HEK293 (cell line): ENCODE data around the gene SLMAP.

ENCODE experiments used
- CTCF ChIA-PET: fragments of 350-600 bp; formaldehyde crosslinking; extraction: SDS; loops from one replicate; lab custom pipeline; 2021; ENCODE audit warnings: antibody characterized with exemption; lab: Yijun Ruan, JAX
- POLR2A ChIA-PET: fragments of 300-600 bp; formaldehyde crosslinking; extraction: SDS; loops from one replicate; lab custom pipeline; 2020; ENCODE audit warnings: antibody characterized with exemption, inconsistent platforms; lab: Yijun Ruan, JAX
- H3K27ac ChIP-seq: fragments of 200-500 bp; sonication (Bioruptor generic); 2 replicates; pipeline ENCODE4 v1.5.1; 2014; ENCODE audit warnings: low read depth, low read length, control low read depth, inconsistent platforms; ENCODE audit errors: extremely low read depth
- H3K36me3 ChIP-seq, 2 experiments: fragments of 200-500 bp in 1 of 2; sonication (Bioruptor generic) in 1 of 2; 1 replicate in 1 of 2; 2 replicates in 1 of 2; pipeline ENCODE4 v1.5.1; 2014 to 2017; ENCODE audit warnings: inconsistent platforms in 2 of 2, low read length in 2 of 2; ENCODE audit not compliant: control insufficient read depth in 2 of 2, insufficient read depth in 1 of 2
- H3K4me1 ChIP-seq: fragments of 200-500 bp; sonication (Bioruptor generic); 2 replicates; pipeline ENCODE4 v1.5.1; 2014; ENCODE audit warnings: mild to moderate bottlenecking, low read length, inconsistent platforms; ENCODE audit not compliant: control insufficient read depth, insufficient read depth
- H3K4me3 ChIP-seq: 2 replicates; pipeline ENCODE4 v1.5.1; 2011; ENCODE audit warnings: low read depth, mild to moderate bottlenecking, control low read depth, low read length, moderate library complexity
- H3K9me3 ChIP-seq: fragments of 200-500 bp; sonication (Bioruptor generic); 2 replicates; pipeline ENCODE4 v1.5.1; 2014; ENCODE audit warnings: low read depth, low read length, inconsistent platforms; ENCODE audit not compliant: control insufficient read depth, insufficient read depth
- GLIS2 ChIP-seq: fragments of 450-650 bp; formaldehyde crosslinking; IDR thresholded peaks from 2 replicates; pipeline ENCODE4 v1.5.1; 2016; ENCODE audit warnings: missing biosample characterization, missing genetic modification characterization
- MYNN ChIP-seq: fragments of 450-650 bp; formaldehyde crosslinking; IDR thresholded peaks from 2 replicates; pipeline ENCODE4 v1.5.1; 2016; ENCODE audit warnings: missing biosample characterization, missing genetic modification characterization, borderline replicate concordance
- PRDM1 ChIP-seq: fragments of 450-650 bp; formaldehyde crosslinking; IDR thresholded peaks from 2 replicates; pipeline ENCODE4; 2016; ENCODE audit warnings: missing biosample characterization, missing genetic modification characterization
- ZFP37 ChIP-seq: fragments of 450-650 bp; formaldehyde crosslinking; IDR thresholded peaks from 2 replicates; pipeline ENCODE4 v1.5.1; 2016; ENCODE audit warnings: missing biosample characterization, missing genetic modification characterization
- ZNF175 ChIP-seq: fragments of 450-650 bp; formaldehyde crosslinking; IDR thresholded peaks from 2 replicates; pipeline ENCODE4 v1.5.1; 2016; ENCODE audit warnings: missing biosample characterization, missing genetic modification characterization
- ZNF239 ChIP-seq: fragments of 450-650 bp; formaldehyde crosslinking; IDR thresholded peaks from 2 replicates; pipeline ENCODE4 v1.5.1; 2016; ENCODE audit warnings: missing biosample characterization, missing genetic modification characterization
- ZNF341 ChIP-seq: fragments of 450-650 bp; formaldehyde crosslinking; IDR thresholded peaks from 2 replicates; pipeline ENCODE4; 2016; ENCODE audit warnings: low read depth, missing biosample characterization, missing genetic modification characterization
- ZNF654 ChIP-seq: fragments of 450-650 bp; formaldehyde crosslinking; IDR thresholded peaks from 2 replicates; pipeline ENCODE4 v1.5.1; 2016; ENCODE audit warnings: low read depth, missing biosample characterization, missing genetic modification characterization
- ZNF768 ChIP-seq: fragments of 450-650 bp; formaldehyde crosslinking; IDR thresholded peaks from 2 replicates; pipeline ENCODE4 v1.5.1; 2018; ENCODE audit warnings: missing biosample characterization, mild to moderate bottlenecking, missing genetic modification characterization
- ZSCAN30 ChIP-seq: fragments of 450-650 bp; IDR thresholded peaks from 2 replicates; pipeline ENCODE4 v1.5.1; 2018; ENCODE audit warnings: missing biosample characterization, mild to moderate bottlenecking, missing genetic modification characterization, moderate library complexity
- TF ChIP-seq, protein P1 (sequence below): fragments of 450-650 bp; formaldehyde crosslinking; conservative IDR thresholded peaks from 2 replicates; pipeline ENCODE4 v1.5.1; 2016; ENCODE audit warnings: low read depth, missing biosample characterization, missing genetic modification characterization
- TF ChIP-seq, protein P2 (sequence below): fragments of 450-650 bp; formaldehyde crosslinking; IDR thresholded peaks from 2 replicates; pipeline ENCODE4 v1.5.1; 2017; ENCODE audit warnings: missing biosample characterization, missing genetic modification characterization
- TF ChIP-seq, protein P3 (sequence below): fragments of 450-650 bp; formaldehyde crosslinking; IDR thresholded peaks from 2 replicates; pipeline ENCODE4 v1.5.1; 2016; ENCODE audit warnings: missing biosample characterization, missing genetic modification characterization
- TF ChIP-seq, protein P4 (sequence below): fragments of 450-650 bp; formaldehyde crosslinking; optimal IDR thresholded peaks from 2 replicates; pipeline ENCODE3; 2016; ENCODE audit warnings: missing biosample characterization, mild to moderate bottlenecking, missing genetic modification characterization
- TF ChIP-seq, protein P5 (sequence below): fragments of 450-650 bp; formaldehyde crosslinking; IDR thresholded peaks from 2 replicates; pipeline ENCODE4 v1.5.1; 2016; ENCODE audit warnings: missing biosample characterization, missing genetic modification characterization
- TF ChIP-seq, protein P6 (sequence below): fragments of 450-650 bp; formaldehyde crosslinking; IDR thresholded peaks from 2 replicates; pipeline ENCODE4 v1.5.1; 2016; ENCODE audit warnings: missing biosample characterization, missing genetic modification characterization

The SLMAP gene

DNA sequence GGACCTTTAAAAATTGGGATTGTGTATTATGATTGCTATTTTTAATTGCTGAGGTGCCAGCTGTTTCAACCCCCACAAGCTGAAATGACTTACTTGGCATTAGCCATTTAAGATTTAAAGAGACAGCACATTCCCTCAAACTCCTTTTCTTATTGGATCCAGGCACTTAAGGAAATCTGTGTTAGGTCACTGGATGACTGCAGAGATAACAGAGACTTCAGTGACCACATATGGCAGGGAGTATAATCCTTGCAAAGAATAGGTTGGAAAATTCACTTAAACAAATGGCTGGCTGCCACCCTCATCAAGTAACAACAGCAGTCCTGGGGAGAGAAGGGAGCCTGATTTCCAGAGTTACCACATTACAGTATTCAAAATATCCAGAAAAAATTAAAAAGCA lies 66.6 kb downstream of the SLMAP start (continued):
- no peak for TF ChIP-seq ZNF239
- TF ChIP-seq, protein P1, sequence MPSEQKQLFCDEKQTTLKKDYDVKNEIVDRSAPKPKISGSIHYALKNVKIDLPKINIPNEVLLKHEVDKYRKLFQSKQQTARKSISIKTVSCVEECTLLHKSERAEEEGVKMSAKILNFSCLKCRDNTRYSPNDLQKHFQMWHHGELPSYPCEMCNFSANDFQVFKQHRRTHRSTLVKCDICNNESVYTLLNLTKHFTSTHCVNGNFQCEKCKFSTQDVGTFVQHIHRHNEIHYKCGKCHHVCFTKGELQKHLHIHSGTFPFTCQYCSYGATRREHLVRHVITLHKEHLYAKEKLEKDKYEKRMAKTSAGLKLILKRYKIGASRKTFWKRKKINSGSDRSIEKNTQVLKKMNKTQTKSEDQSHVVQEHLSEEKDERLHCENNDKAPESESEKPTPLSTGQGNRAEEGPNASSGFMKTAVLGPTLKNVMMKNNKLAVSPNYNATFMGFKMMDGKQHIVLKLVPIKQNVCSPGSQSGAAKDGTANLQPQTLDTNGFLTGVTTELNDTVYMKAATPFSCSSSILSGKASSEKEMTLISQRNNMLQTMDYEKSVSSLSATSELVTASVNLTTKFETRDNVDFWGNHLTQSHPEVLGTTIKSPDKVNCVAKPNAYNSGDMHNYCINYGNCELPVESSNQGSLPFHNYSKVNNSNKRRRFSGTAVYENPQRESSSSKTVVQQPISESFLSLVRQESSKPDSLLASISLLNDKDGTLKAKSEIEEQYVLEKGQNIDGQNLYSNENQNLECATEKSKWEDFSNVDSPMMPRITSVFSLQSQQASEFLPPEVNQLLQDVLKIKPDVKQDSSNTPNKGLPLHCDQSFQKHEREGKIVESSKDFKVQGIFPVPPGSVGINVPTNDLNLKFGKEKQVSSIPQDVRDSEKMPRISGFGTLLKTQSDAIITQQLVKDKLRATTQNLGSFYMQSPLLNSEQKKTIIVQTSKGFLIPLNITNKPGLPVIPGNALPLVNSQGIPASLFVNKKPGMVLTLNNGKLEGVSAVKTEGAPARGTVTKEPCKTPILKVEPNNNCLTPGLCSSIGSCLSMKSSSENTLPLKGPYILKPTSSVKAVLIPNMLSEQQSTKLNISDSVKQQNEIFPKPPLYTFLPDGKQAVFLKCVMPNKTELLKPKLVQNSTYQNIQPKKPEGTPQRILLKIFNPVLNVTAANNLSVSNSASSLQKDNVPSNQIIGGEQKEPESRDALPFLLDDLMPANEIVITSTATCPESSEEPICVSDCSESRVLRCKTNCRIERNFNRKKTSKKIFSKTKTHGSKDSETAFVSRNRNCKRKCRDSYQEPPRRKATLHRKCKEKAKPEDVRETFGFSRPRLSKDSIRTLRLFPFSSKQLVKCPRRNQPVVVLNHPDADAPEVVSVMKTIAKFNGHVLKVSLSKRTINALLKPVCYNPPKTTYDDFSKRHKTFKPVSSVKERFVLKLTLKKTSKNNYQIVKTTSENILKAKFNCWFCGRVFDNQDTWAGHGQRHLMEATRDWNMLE = no peak
- TF ChIP-seq ZSCAN30 (tag by site-specific recombination) = no peak
- TF ChIP-seq, protein P2, sequence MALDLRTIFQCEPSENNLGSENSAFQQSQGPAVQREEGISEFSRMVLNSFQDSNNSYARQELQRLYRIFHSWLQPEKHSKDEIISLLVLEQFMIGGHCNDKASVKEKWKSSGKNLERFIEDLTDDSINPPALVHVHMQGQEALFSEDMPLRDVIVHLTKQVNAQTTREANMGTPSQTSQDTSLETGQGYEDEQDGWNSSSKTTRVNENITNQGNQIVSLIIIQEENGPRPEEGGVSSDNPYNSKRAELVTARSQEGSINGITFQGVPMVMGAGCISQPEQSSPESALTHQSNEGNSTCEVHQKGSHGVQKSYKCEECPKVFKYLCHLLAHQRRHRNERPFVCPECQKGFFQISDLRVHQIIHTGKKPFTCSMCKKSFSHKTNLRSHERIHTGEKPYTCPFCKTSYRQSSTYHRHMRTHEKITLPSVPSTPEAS (tag by site-specific recombination) = no peak
- TF ChIP-seq, protein P3, sequence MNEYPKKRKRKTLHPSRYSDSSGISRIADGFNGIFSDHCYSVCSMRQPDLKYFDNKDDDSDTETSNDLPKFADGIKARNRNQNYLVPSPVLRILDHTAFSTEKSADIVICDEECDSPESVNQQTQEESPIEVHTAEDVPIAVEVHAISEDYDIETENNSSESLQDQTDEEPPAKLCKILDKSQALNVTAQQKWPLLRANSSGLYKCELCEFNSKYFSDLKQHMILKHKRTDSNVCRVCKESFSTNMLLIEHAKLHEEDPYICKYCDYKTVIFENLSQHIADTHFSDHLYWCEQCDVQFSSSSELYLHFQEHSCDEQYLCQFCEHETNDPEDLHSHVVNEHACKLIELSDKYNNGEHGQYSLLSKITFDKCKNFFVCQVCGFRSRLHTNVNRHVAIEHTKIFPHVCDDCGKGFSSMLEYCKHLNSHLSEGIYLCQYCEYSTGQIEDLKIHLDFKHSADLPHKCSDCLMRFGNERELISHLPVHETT (tag by site-specific recombination) = no peak

DNA sequence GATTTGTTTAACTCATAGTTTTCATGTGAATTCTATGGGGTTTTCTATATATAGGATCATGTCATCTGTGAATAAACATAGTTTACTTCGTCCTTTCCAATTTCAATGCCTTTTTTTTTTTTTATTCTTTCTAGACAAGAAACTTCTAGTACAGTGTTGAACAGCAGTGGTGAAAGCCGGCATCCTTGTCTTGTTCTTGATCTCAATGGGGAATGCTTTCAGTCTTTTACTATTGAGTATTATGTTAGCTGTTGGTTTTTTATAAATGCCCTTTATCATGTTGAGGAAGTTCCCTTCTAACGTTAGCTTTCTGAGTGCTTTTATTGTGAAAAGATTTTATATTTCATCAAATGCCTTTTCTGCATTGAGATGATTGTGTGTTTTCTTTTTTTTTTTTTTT lies 69.0 kb downstream of the SLMAP start:
- Histone ChIP-seq H3K4me3 (no peak overlapping the region), H3K4me1 (peaks cover 5% of the 10 kb centered on the region; the same call in 1 of the 2 replicates), H3K36me3 (no peaks in the 10 kb centered on the region), H3K9me3 (no peaks in the 10 kb centered on the region), H3K27ac (no peak overlapping the region)
- CTCF ChIA-PET = interaction anchor here (0.6 to 1.0 kb wide), 3 partner anchors 181 to 428 kb away, joined by 3 to 5 read pairs (median 3); no protein-coding TSS in a partner anchor
- POLR2A ChIA-PET = no interaction called here
- TF ChIP-seq GLIS2 (tag by site-specific recombination) = no peak
- peak; percentile 70; the same call in 1 of the 2 replicates for TF ChIP-seq MYNN (tag by site-specific recombination)

DNA sequence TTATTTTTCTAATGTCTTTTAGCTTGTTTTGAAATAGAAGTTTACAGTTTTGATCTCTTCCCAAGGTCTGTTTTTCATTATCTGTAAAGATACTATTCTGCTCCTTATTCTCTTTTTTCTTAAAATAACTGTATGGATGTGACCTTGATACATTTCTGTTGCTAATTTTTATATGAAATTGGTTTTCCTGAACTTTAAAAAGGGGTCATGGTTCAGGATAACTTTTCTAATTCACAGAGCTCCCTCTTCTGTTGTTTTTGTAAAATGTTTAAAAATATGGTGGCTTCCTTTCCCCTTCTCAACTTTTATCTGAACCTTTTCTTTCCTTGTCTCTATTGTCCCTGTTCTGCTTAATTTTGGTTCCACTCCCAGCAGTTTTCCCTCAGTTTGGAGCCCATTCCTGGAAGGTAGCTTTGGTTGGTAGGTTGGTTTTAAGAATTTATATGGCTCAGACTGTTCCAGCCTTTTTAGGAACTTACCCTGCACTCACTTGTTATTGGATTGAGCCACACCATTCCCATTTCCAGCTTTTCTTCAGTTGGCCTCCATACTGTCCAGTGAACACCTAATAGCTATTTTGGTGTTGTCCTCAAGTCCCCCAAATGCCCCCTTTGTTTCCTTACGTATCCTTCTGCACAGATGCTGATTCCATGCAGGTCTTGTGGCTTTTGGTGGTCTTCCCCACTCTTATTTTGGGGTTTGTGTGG lies 70.3 kb downstream of the SLMAP start:
- ChIA-PET POLR2A (interaction anchor here (0.6 kb wide), 2 partner anchors 152 to 387 kb away, joined by 3 to 4 read pairs; no protein-coding TSS in a partner anchor), CTCF (interaction anchor here (0.5 to 1.9 kb wide), 12 partner anchors 9 to 656 kb away, joined by 3 to 8 read pairs (median 4); no protein-coding TSS in a partner anchor)
- H3K4me3 ChIP-seq = no peak overlapping the region
- no peaks in the 10 kb centered on the region for H3K9me3 ChIP-seq
- H3K36me3 ChIP-seq = no peaks in the 10 kb centered on the region
- no peak overlapping the region for H3K27ac ChIP-seq
- peaks cover 5% of the 10 kb centered on the region; the same call in 1 of the 2 replicates for H3K4me1 ChIP-seq
- TF ChIP-seq ZNF768 (no peak), ZNF341 (no peak), PRDM1 (tag by site-specific recombination) (peak; percentile 42; the same call in 1 of the 2 replicates), ZNF654 (peak; percentile 45), ZNF239 (no peak), ZFP37 (tag by site-specific recombination) (no peak), ZNF175 (no peak)
- TF ChIP-seq, protein P4, sequence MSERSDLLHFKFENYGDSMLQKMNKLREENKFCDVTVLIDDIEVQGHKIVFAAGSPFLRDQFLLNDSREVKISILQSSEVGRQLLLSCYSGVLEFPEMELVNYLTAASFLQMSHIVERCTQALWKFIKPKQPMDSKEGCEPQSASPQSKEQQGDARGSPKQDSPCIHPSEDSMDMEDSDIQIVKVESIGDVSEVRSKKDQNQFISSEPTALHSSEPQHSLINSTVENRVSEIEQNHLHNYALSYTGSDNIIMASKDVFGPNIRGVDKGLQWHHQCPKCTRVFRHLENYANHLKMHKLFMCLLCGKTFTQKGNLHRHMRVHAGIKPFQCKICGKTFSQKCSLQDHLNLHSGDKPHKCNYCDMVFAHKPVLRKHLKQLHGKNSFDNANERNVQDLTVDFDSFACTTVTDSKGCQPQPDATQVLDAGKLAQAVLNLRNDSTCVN (tag by site-specific recombination) = no peak
- TF ChIP-seq, protein P5, sequence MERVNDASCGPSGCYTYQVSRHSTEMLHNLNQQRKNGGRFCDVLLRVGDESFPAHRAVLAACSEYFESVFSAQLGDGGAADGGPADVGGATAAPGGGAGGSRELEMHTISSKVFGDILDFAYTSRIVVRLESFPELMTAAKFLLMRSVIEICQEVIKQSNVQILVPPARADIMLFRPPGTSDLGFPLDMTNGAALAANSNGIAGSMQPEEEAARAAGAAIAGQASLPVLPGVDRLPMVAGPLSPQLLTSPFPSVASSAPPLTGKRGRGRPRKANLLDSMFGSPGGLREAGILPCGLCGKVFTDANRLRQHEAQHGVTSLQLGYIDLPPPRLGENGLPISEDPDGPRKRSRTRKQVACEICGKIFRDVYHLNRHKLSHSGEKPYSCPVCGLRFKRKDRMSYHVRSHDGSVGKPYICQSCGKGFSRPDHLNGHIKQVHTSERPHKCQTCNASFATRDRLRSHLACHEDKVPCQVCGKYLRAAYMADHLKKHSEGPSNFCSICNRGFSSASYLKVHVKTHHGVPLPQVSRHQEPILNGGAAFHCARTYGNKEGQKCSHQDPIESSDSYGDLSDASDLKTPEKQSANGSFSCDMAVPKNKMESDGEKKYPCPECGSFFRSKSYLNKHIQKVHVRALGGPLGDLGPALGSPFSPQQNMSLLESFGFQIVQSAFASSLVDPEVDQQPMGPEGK (tag by site-specific recombination) = no peak
- TF ChIP-seq, protein P6, sequence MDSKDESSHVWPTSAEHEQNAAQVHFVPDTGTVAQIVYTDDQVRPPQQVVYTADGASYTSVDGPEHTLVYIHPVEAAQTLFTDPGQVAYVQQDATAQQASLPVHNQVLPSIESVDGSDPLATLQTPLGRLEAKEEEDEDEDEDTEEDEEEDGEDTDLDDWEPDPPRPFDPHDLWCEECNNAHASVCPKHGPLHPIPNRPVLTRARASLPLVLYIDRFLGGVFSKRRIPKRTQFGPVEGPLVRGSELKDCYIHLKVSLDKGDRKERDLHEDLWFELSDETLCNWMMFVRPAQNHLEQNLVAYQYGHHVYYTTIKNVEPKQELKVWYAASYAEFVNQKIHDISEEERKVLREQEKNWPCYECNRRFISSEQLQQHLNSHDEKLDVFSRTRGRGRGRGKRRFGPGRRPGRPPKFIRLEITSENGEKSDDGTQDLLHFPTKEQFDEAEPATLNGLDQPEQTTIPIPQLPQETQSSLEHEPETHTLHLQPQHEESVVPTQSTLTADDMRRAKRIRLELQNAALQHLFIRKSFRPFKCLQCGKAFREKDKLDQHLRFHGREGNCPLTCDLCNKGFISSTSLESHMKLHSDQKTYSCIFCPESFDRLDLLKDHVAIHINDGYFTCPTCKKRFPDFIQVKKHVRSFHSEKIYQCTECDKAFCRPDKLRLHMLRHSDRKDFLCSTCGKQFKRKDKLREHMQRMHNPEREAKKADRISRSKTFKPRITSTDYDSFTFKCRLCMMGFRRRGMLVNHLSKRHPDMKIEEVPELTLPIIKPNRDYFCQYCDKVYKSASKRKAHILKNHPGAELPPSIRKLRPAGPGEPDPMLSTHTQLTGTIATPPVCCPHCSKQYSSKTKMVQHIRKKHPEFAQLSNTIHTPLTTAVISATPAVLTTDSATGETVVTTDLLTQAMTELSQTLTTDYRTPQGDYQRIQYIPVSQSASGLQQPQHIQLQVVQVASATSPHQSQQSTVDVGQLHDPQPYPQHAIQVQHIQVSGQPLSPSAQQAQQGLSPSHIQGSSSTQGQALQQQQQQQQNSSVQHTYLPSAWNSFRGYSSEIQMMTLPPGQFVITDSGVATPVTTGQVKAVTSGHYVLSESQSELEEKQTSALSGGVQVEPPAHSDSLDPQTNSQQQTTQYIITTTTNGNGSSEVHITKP (tag by site-specific recombination) = 0 out of 2 replicates have a peak, but pooled peaks have one; percentile 40
